GM12892 (cell line): Measurements from ENCODE around the gene KIF3B.

Experiments used
- POLR2A ChIP-seq: IDR thresholded peaks from 2 replicates; pipeline ENCODE4 v1.6.1; 2011; ENCODE audit warnings: low read depth, low read length, control low read depth
- POLR2AphosphoS5 ChIP-seq: IDR thresholded peaks from 2 replicates; pipeline ENCODE4 v1.6.1; 2011; ENCODE audit warnings: low read depth, low read length, control low read depth

- TF ChIP-seq POLR2AphosphoS5 (no peak), POLR2A (no peak)
Measured at GRCh38 chr20:32292548-32292947, 15.1 kb downstream of the KIF3B start.
